Transverse colon (tissue), 4 donors: Measurements from ENCODE around the gene SMIM22. TPM values are rescaled to one million over a fixed set of nuclear protein-coding genes. Genes with fewer than 3 reads are reported as not detected.
"Not testable (repeated sequence)": the region's sequence is repeated elsewhere in the genome, so short reads cannot be mapped to it uniquely, and the experiment has no call there.

Source experiments
- DNase-seq: peaks from one replicate; pipeline ENCODE4 v3.0.0-alpha.2; 2019
- H3K27ac ChIP-seq, 4 donors: fragments of 200-600 bp; sonication (generic); 2 replicates each; pipeline ENCODE4 v1.5.1; 2016 to 2018; ENCODE audit warnings: inconsistent platforms in 4 of 4
- H3K27me3 ChIP-seq: fragments of 200-600 bp; sonication (generic); 2 replicates; pipeline ENCODE4 v1.5.1; 2017; ENCODE audit warnings: inconsistent platforms
- H3K36me3 ChIP-seq, 4 donors: fragments of 200-600 bp; sonication (generic); 2 replicates each; pipeline ENCODE4 v1.5.1; 2017 to 2019; ENCODE audit warnings: inconsistent platforms in 4 of 4
- H3K4me1 ChIP-seq, 4 donors: fragments of 200-600 bp; sonication (generic); 2 replicates each; pipeline ENCODE4 v1.5.1; 2017 to 2020; ENCODE audit warnings: inconsistent platforms in 4 of 4
- H3K4me3 ChIP-seq, 4 donors: fragments of 200-600 bp; sonication (generic); 1 replicate in 1 of 4; 2 replicates in 3 of 4; pipeline versions ENCODE4 v1.5.1 to v1.6.1; 2017 to 2019; ENCODE audit warnings: inconsistent platforms in 4 of 4
- H3K9me3 ChIP-seq, 2 donors: fragments of 200-600 bp; sonication (generic); 2 replicates each; pipeline ENCODE4 v1.5.1; 2017 to 2019; ENCODE audit warnings: inconsistent platforms in 2 of 2
- CTCF ChIP-seq, 5 experiments: fragments of 200-600 bp in 3 of 5; fragments of 450-650 bp in 2 of 5; sonication (generic) in 3 of 5; IDR thresholded peaks; 1 replicate in 2 of 5; 2 replicates in 3 of 5; pipeline ENCODE4 v1.5.1; 2016 to 2017; ENCODE audit warnings: antibody characterized with exemption in 5 of 5, inconsistent platforms in 3 of 5, mild to moderate bottlenecking in 2 of 5, moderate library complexity in 1 of 5
- EP300 ChIP-seq: sonication (generic); formaldehyde crosslinking; IDR thresholded peaks from one replicate; pipeline ENCODE4 v1.6.1; 2017; ENCODE audit warnings: antibody characterized with exemption, low read depth
- POLR2A ChIP-seq: fragments of 450-650 bp; IDR thresholded peaks from one replicate; pipeline ENCODE4 v1.6.1; 2016; ENCODE audit warnings: antibody characterized with exemption, mild to moderate bottlenecking, moderate library complexity
- POLR2AphosphoS5 ChIP-seq, 3 donors: sonication (generic); formaldehyde crosslinking; IDR thresholded peaks; one replicate each; pipeline ENCODE4 v1.6.1; 2016; ENCODE audit warnings: antibody characterized with exemption in 3 of 3
- WGBS, 2 donors: methylation state at CpG; one replicate each; pipeline ENCODE4 v1.1.5; 2018; ENCODE audit warnings: low coverage in 1 of 2; 5-methylcytosine and 5-hydroxymethylcytosine counted together
- in situ Hi-C, 4 donors: fragments of 200-750 bp; cut with MboI; loops; one replicate each; pipeline versions ENCODE4 v1.15.0 to v1.15.1; 2017; ENCODE audit warnings: low sequenced_read_pairs in 3 of 4, low pct_ligation_motif_present in 1 of 4, low pct_unique_long_range_greater_than_20kb in 1 of 4
- intact Hi-C: fragments of 100-400 bp; cut with DNase I; formaldehyde crosslinking; loops from one replicate; pipeline ENCODE4 v1.15.1; 2023; ENCODE audit warnings: low total_unique reads
- total RNA-seq, 4 donors: library from RNA; depleted of rRNA; stranded (reverse); fragments of >200 nt; gene quantifications; one replicate each; pipeline ENCODE4 v1.1.0, GENCODE V29; 2016

The SMIM22 gene
- total RNA-seq, 4 donors from 2014 or later: 88.0 to 450 (median 252) TPM

- no peak for DNase-seq
- in situ Hi-C loops (no loop called here), intact Hi-C loops (no loop called here)
- WGBS, 2 donors: 80 to 85% methylated on average over 1 to 4 of the region's 5 CpGs
- no peaks in the 10 kb centered on the region for H3K36me3 ChIP-seq
- no peak overlapping the region for H3K27ac ChIP-seq
- H3K27me3 ChIP-seq: no peaks in the 10 kb centered on the region
- no peaks in the 10 kb centered on the region for H3K9me3 ChIP-seq
- H3K4me1 ChIP-seq: no peaks in the 10 kb centered on the region
- H3K4me3 ChIP-seq: no peak overlapping the region
- TF ChIP-seq POLR2A (no peak), EP300 (no peak), CTCF (IDR thresholded peaks at IDR 0.05) (no peak)
Observed at GRCh38 chr16:4778050-4778392, 17.1 kb upstream of the SMIM22 start.

- H3K27ac ChIP-seq: peak overlapping the region in 1 of 4 donors; percentile 30
- intact Hi-C loops (no loop called here), in situ Hi-C loops (no loop called here)
- H3K4me1 ChIP-seq: no peaks in the 10 kb centered on the region
- no peak for DNase-seq
- TF ChIP-seq EP300: no peak
- peak in 1 of 3 donors; percentile 18 for TF ChIP-seq POLR2AphosphoS5 (IDR thresholded peaks at IDR 0.05)
- TF ChIP-seq CTCF (IDR thresholded peaks at IDR 0.05): no peak
- no peak for TF ChIP-seq POLR2A
- no peaks in the 10 kb centered on the region for H3K36me3 ChIP-seq
- H3K27me3 ChIP-seq: no peaks in the 10 kb centered on the region
- H3K4me3 ChIP-seq: no peak overlapping the region
- no peaks in the 10 kb centered on the region for H3K9me3 ChIP-seq
- 20 to 72% methylated on average over 1 to 4 of the region's 4 CpGs for WGBS, 2 donors
Observed at GRCh38 chr16:4780235-4780634, 14.9 kb upstream of the SMIM22 start.

GRCh38 chr16:4783251-4783950, 11.8 kb upstream of the SMIM22 start:
- in situ Hi-C loops: no loop called here

GRCh38 chr16:4783951-4784336, 11.2 kb upstream of the SMIM22 start:
- DNase-seq: no peak
- H3K9me3 ChIP-seq: no peaks in the 10 kb centered on the region
- H3K4me1 ChIP-seq: peaks cover 0 to 7% (median 0%) of the 10 kb centered on the region in 4 donors
- intact Hi-C loops: no loop called here
- no peaks in the 10 kb centered on the region for H3K27me3 ChIP-seq
- in situ Hi-C loops: no loop called here
- 75% methylated on average over 16 of the region's 16 CpGs; no CpG with 5 or more reads in 1 of the 2 donors for WGBS, 2 donors
- no peak overlapping the region for H3K27ac ChIP-seq
- H3K36me3 ChIP-seq: no peaks in the 10 kb centered on the region
- no peak overlapping the region for H3K4me3 ChIP-seq
- TF ChIP-seq CTCF (IDR thresholded peaks at IDR 0.05) (no peak), POLR2A (no peak), POLR2AphosphoS5 (IDR thresholded peaks at IDR 0.05) (no peak), EP300 (no peak)

More at GRCh38 chr16:4783251-4783950, 11.8 kb upstream of the SMIM22 start:
- no peaks in the 10 kb centered on the region for H3K27me3 ChIP-seq
- H3K9me3 ChIP-seq: no peaks in the 10 kb centered on the region
- H3K36me3 ChIP-seq: no peaks in the 10 kb centered on the region
- intact Hi-C loops: no loop called here
- no peak for TF ChIP-seq POLR2A
- TF ChIP-seq EP300: no peak
- no peak for TF ChIP-seq CTCF (IDR thresholded peaks at IDR 0.05)
- no peak for TF ChIP-seq POLR2AphosphoS5 (IDR thresholded peaks at IDR 0.05)
- no peak overlapping the region for H3K4me3 ChIP-seq
- 92 to 95% methylated on average over 5 to 16 of the region's 25 CpGs for WGBS, 2 donors
- H3K27ac ChIP-seq: no peak overlapping the region
- DNase-seq: no peak
- H3K4me1 ChIP-seq: peaks cover 0 to 5% (median 0%) of the 10 kb centered on the region in 4 donors

- H3K27me3 ChIP-seq, H3K9me3 ChIP-seq, DNase-seq, H3K4me3 ChIP-seq, intact Hi-C loops, H3K36me3 ChIP-seq, in situ Hi-C loops, H3K4me1 ChIP-seq, H3K27ac ChIP-seq: not testable (repeated sequence)
- WGBS, 2 donors: 86 to 96% methylated on average over 6 to 14 of the region's 14 CpGs
Observed at GRCh38 chr16:4784444-4784987, 10.7 kb upstream of the SMIM22 start.
